Tibial nerve (tissue), 4 donors: ENCODE data around the gene PRKCE.

ENCODE experiments used
- EP300 ChIP-seq, 2 donors: sonication (generic); formaldehyde crosslinking; IDR thresholded peaks; one replicate each; pipeline ENCODE4 v1.6.1; 2017; ENCODE audit warnings: antibody characterized with exemption in 2 of 2, mild to moderate bottlenecking in 1 of 2
- TF ChIP-seq, protein P1 (sequence below), 5 experiments: fragments of 200-600 bp in 3 of 5; fragments of 450-650 bp in 2 of 5; sonication (generic) in 3 of 5; IDR thresholded peaks; one replicate each; pipeline ENCODE4 v1.5.1; 2016 to 2019; ENCODE audit warnings: antibody characterized with exemption in 5 of 5, mild to moderate bottlenecking in 3 of 5, moderate library complexity in 2 of 5

DNA sequence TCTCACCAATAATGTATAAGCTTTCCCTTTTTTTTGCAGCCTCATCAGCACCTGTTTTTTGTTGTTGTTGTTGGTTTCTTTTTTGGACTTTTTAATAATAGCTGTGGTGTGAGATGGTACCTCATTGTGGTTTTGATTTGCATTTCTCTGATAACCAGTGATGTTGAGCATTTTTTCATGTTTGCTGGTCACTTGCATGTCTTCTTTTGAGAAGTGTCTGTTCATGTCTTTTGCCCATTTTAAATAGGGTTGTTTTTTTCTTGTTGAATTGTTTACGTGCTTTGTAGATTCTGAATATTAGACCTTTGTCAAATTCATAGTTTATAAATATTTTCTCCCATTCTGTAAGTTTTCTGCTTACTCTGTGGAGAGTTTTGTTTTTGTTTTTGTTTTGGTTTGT is 557.3 kb downstream of the PRKCE start:
- no peak for TF ChIP-seq EP300 (IDR thresholded peaks at IDR 0.05)
- TF ChIP-seq, protein P1, sequence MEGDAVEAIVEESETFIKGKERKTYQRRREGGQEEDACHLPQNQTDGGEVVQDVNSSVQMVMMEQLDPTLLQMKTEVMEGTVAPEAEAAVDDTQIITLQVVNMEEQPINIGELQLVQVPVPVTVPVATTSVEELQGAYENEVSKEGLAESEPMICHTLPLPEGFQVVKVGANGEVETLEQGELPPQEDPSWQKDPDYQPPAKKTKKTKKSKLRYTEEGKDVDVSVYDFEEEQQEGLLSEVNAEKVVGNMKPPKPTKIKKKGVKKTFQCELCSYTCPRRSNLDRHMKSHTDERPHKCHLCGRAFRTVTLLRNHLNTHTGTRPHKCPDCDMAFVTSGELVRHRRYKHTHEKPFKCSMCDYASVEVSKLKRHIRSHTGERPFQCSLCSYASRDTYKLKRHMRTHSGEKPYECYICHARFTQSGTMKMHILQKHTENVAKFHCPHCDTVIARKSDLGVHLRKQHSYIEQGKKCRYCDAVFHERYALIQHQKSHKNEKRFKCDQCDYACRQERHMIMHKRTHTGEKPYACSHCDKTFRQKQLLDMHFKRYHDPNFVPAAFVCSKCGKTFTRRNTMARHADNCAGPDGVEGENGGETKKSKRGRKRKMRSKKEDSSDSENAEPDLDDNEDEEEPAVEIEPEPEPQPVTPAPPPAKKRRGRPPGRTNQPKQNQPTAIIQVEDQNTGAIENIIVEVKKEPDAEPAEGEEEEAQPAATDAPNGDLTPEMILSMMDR (IDR thresholded peaks at IDR 0.05) = no peak
